Fibroblast of villous mesenchyme (primary cell): Measurements from ENCODE around the gene KCNT2. TPM values are rescaled to one million over a fixed set of nuclear protein-coding genes. Genes with fewer than 3 reads are reported as not detected.

Experiments
- DNase-seq: peaks from one replicate; pipeline ENCODE4 v3.0.0-alpha.2; 2010; ENCODE audit warnings: low read depth
- H3K4me3 ChIP-seq: 2 replicates; pipeline ENCODE4 v1.5.1; 2011; ENCODE audit warnings: low read depth, mild to moderate bottlenecking, low read length
- total RNA-seq: library from RNA; depleted of rRNA; stranded (reverse); fragments of >200 nt; gene quantifications from 2 replicates; pipeline ENCODE4 v1.2.3, GENCODE V29; 2012
- TF ChIP-seq, protein P1 (sequence below): IDR thresholded peaks from 2 replicates; pipeline ENCODE4 v1.5.1; 2012; ENCODE audit warnings: low read depth, mild to moderate bottlenecking, low read length; ENCODE audit not compliant: insufficient read depth

KCNT2 gene
- total RNA-seq, 1 donor = 7.3 TPM

- TF ChIP-seq, protein P1, sequence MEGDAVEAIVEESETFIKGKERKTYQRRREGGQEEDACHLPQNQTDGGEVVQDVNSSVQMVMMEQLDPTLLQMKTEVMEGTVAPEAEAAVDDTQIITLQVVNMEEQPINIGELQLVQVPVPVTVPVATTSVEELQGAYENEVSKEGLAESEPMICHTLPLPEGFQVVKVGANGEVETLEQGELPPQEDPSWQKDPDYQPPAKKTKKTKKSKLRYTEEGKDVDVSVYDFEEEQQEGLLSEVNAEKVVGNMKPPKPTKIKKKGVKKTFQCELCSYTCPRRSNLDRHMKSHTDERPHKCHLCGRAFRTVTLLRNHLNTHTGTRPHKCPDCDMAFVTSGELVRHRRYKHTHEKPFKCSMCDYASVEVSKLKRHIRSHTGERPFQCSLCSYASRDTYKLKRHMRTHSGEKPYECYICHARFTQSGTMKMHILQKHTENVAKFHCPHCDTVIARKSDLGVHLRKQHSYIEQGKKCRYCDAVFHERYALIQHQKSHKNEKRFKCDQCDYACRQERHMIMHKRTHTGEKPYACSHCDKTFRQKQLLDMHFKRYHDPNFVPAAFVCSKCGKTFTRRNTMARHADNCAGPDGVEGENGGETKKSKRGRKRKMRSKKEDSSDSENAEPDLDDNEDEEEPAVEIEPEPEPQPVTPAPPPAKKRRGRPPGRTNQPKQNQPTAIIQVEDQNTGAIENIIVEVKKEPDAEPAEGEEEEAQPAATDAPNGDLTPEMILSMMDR = no peak
- H3K4me3 ChIP-seq = no peak overlapping the region
- DNase-seq = no peak
Observed at GRCh38 chr1:196306421-196306820, 301.8 kb downstream of the KCNT2 start.

- no peak for DNase-seq
- TF ChIP-seq, protein P1 = no peak
- no peak overlapping the region for H3K4me3 ChIP-seq
Observed at GRCh38 chr1:196305216-196305615, 303.0 kb downstream of the KCNT2 start.

DNA sequence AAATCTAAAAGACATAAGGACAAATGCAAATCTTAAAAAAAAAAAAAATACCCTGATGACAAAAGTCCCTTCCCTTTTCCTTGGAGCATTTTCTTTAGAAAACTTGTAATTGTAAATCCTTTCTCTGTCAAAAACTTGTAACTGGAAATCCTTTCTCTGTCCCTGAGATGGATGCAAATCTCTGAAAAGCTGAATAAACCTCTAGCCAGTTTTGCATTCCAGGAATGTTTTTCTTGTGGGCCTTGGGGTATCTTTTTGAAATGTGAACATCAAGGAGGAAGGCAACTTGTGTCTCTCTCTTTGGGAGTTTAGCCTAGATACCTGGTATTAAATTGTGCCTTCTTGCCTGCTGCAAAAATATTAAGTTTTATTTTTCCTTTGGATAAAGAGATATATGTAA is 305.3 kb downstream of the KCNT2 start:
- no peak for DNase-seq
- TF ChIP-seq, protein P1 = no peak

GRCh38 chr1:196302420-196302819 is 305.8 kb downstream of the KCNT2 start:
- TF ChIP-seq, protein P1 = no peak
- no peak for DNase-seq
- no peak overlapping the region for H3K4me3 ChIP-seq

More for the DNA sequence above, 305.3 kb downstream of the KCNT2 start:
- H3K4me3 ChIP-seq = no peak overlapping the region

- peak; percentile 7 for DNase-seq
- H3K4me3 ChIP-seq = no peak overlapping the region
- TF ChIP-seq, protein P1 = no peak
Observed at GRCh38 chr1:196295766-196296165, 312.5 kb downstream of the KCNT2 start.

DNA sequence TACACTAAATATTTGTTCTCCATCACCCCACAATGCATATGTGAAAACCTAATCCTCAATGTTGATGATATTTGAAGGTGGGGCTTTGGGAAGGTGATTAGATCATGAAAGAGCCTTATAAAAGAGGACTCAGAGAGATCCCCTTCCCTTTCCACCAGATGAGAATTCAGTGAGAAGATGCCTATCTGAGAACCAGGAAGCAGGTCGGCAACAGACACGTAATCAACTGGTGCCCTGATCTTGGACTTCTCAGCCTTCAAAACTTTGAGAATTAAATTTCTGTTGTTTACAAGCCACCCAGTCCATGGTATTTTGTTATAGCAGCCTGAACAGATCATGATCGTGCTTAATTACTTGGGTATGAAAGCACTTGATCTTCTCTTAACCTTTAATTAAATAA is 329.4 kb downstream of the KCNT2 start:
- TF ChIP-seq, protein P1 = no peak
- DNase-seq = no peak
- H3K4me3 ChIP-seq = no peak overlapping the region

GRCh38 chr1:196277860-196278259 is 330.4 kb downstream of the KCNT2 start:
- TF ChIP-seq, protein P1 = no peak
- H3K4me3 ChIP-seq = no peak overlapping the region
- DNase-seq = no peak
